Ovary (tissue), 3 donors: ENCODE measurements around the gene RCN1.

Source experiments
- CTCF ChIP-seq, 3 donors: fragments of 450-650 bp in 2 of 3; fragments of 200-600 bp in 1 of 3; IDR thresholded peaks; one replicate each; pipeline versions ENCODE4 v1.5.1 to v1.8.0; 2016 to 2022; ENCODE audit warnings: antibody characterized with exemption in 3 of 3, mild to moderate bottlenecking in 1 of 3
- POLR2A ChIP-seq: fragments of 450-650 bp; IDR thresholded peaks from one replicate; pipeline ENCODE4 v1.6.1; 2017; ENCODE audit warnings: antibody characterized with exemption, mild to moderate bottlenecking, moderate library complexity
- donor health status: DM: no; HTN: no; CAD: no.

DNA sequence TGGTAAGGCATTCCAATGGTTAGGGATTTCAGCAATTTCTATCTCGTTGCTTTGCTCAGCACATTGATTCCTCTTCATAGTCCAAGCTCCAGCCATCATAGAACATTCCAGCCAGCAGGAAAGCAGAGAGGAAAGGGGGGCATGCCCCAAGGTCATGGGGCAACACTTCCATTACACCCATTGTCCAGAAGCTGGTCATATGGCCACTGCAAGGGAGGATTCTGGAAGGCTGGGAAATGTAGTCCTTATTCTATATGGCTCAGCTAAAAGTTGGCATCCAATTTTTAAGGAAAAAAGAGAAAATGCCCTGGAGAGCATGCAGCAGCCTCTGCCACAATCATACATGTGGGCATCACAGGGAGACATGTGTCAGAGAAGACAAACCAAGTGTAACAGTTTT is 47.1 kb upstream of the RCN1 start:
- TF ChIP-seq CTCF (IDR thresholded peaks at IDR 0.05) (no peak), POLR2A (no peak)
